GM18499 (cell line): ENCODE results near the gene PTCD3.

Experiments used
- ATAC-seq: cut with Tn5 transposase; IDR thresholded peaks from one replicate; pipeline ENCODE4 v1.9.1; 2021; ENCODE audit warnings: moderate number of reproducible peaks; ENCODE audit not compliant: insufficient read depth, unreplicated experiment

PTCD3 gene

DNA sequence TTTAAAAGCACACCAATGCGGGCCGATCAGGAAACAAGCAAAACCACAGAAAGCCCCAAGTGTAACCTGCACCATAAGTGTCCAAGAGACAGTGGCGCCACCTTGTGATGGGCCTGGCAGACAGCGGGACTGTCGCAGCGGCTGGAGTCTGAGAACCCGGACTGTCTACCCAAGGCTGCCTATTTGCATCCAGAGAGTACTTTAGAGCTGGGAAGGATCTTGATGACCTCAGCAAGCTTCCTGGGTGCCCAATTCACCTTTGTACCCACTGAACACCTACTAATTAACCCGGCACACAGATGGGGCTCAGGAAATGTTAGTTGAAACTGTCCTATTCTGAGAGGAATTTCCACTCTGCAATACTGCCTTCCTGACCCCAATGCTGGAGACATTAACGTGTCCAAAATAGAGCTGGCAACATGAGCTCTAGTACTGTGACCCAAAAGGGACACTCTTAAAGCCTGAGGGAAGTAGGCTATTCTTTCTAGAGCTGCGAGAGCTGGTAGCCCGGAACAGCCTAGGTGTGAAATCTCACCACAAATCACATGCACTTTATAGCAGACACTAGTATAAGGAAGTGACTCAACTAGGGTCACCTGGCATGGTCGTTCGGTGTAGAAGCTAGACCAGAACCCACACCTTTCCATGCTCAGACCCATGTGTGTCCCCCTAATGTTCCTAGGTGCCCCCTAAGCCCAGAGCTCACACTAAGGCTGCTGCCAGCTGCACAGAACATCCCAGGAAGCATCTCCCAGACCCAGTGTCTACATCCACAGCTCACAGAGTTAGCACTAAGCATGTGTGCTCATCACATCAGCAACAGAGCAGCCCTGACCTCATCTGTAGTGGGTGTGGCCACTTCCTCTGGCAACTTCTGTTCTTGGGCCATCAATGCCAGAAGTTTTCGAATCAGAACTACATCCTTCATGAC, 25.8 kb upstream of the PTCD3 start:
- ATAC-seq, result peak; percentile 58

- no peak for ATAC-seq
These were observed 24.3 kb upstream of the PTCD3 start for GRCh38 chr2:86081724-86082123.

DNA sequence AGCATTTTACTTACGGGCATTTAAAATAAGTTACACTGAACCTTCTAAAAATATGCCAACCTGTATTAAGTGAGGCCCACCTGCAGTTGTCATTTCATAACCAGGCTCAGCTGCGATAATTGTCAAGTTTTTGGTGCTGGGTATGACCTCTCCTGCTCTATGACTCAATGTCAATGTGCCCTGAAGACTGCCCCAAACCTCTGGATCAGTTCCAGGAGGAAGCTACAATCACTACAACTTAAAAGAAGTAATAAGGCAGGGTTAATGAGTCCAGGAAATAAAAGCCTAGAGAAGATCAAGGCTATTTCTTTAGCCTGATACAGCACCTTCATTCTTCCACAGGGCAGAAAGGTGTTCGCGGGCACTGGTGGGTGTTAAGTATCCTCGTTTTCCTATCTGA, 23.3 kb upstream of the PTCD3 start:
- ATAC-seq, result no peak

GRCh38 chr2:86087936-86088850, 17.8 kb upstream of the PTCD3 start:
- no peak for ATAC-seq

- ATAC-seq, result no peak
These were observed 11.8 kb upstream of the PTCD3 start for GRCh38 chr2:86094229-86094628.

GRCh38 chr2:86097114-86097896, 8.7 kb upstream of the PTCD3 start:
- ATAC-seq, result no peak

DNA sequence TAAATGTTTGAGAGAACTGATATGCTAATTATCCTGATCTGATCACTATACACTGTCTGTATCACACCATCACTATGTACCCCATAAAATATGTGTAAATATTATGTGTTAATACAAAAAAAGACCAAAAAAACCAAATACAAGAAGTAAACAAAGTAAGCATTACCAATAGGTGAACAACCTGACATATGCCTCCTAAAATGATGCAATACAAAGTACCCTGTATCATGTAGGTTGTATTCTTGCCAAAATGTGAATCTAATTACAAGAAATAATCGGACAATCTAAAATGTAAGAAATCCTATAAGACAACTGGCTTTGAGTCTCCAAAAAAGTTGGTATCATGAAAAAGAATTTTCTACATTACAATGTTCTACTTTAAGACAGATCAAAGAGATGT, 8.1 kb upstream of the PTCD3 start:
- no peak for ATAC-seq

DNA sequence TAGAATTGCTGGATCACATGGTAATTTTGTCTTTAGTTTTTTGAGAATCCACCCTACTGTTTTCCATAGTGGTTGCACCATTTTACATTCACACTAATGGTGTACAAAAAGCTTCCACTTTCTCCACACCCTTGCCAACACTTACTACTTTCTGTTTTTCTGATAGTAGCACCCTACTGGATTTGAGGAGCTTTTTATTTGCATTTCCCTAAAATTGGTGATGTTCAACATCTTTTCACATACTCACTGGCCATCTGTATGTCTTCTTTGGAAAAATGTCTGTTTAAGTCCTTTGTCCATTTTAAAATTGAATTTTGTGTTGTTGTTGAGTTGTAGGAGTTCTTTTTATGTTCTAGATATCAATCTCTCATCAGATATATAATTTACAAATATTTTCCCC, 3.9 kb upstream of the PTCD3 start:
- no peak for ATAC-seq

GRCh38 chr2:86105252-86105968, 625 bp upstream of the PTCD3 start, which contains the start of gene POLR1A:
POLR1A (minus strand) TSS chr2:86105886; CDS start chr2:86105776, 110 bp downstream.
- ATAC-seq, result peak; percentile 39

- no peak for ATAC-seq
These were observed 996 bp downstream of the PTCD3 start for GRCh38 chr2:86107031-86107430.

DNA sequence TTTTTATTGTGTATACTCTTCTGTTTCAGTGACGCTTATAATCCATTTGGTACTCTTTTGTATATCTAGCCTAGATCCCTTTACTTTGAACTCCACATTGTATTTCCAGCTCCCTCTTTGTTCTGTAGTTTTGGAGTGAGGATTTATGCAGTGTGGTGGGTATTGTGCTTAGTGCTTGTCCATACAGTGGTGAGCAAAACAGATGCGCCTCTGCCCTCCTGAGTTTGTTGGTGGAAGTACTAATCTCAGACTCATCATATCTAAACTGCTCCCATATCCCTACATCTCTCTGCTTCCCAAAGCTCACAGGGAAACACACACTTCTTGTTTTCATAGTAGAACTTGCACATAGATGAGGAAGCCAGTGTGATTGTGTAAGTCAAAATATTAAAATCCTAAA, 12.1 kb downstream of the PTCD3 start:
- no peak for ATAC-seq

GRCh38 chr2:86123328-86123925, 17.4 kb downstream of the PTCD3 start:
- no peak for ATAC-seq

GRCh38 chr2:86124683-86125082, 18.6 kb downstream of the PTCD3 start:
- no peak for ATAC-seq

DNA sequence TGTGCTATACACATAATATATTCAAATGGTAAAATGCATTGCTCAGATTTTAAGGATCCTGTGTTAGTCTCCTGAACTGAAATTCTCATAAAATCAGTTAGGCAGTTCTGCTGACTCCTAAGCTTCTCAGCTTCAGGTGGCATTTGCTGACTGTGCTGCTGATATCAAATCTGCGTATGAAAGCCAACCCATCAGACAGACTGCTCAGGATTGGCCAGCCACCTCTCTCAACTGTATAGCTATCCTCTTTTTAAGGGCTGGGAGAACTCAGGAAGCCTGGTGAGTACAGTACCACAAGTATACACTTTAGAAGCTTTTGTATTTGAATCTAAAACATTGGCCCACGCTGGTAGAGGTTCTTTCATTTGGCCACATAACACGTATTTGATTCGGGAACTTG, 28.7 kb downstream of the PTCD3 start:
- ATAC-seq, result no peak

DNA sequence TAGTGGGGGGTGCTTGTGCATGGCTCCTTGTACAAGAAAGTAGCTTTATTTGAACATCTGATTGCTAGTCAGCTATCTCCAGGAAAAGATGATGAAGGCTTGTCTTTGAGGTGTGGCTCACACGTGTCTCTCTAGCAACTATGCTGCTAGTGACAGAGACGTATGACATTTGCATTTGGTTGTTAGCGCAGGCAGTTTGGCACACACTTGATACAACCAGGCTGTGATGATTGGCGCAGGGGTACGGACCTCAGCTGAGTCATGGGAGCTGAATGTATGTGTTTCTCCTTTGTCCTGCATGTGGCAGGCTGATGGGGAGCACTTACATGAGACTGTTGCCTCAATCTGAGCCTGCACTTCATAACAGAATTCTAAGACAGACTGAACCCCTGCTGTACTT, 29.6 kb downstream of the PTCD3 start:
- no peak for ATAC-seq

DNA sequence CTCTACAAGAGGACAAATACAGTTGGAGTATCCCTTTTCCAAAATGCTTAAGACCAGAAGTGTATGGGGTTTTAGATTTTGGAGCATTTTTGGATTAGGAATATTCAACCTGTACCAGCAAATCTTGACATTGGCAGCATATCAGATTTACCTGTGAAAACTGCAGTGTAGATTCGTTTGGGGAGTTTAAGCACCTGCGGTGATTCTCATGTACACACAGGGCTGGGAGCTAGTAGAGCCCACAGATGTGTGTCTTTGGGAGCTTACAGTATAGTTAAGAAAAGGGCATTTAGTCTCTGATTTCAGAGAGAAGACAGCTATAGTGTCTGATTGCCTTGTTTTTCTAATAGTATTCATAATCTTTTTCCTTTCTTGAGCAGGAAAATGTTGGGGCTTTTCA, 30.1 kb downstream of the PTCD3 start:
- no peak for ATAC-seq

GRCh38 chr2:86138736-86139625, 32.9 kb downstream of the PTCD3 start:
- ATAC-seq, result no peak

DNA sequence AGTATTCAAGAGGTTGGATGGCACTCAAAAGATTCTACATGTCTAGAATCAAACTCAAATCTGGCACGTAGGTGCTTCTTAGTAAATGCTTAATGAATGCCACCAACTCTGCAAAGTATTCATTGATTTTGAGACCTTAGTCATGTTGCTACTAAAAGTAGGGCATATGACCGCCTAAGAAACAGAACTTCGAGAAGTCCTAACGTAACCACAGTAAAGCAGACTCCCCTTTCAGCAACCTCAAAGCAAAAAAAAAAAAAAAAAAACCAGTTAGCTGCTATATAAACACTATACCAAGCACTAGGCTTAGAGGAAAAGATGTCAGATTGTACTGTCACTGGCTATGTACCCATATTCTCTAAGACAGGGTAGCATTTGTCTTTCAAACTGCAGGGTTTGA, 33.9 kb downstream of the PTCD3 start:
- no peak for ATAC-seq
